HepG2 (cell line): Measurements from ENCODE around the gene PAXX. TPM values are rescaled to one million over a fixed set of nuclear protein-coding genes. Genes with fewer than 3 reads are reported as not detected.

ENCODE experiments used
- ATAC-seq: fragments of 200-7000 bp; cut with Tn5 transposase; 3 replicates; pipeline ENCODE4 v1.9.1; 2020; ENCODE audit warnings: mild to moderate bottlenecking, moderate library complexity
- BruUV-seq: library from RNA; stranded (reverse); fragments of 400-500 nt; replicated peaks from 2 replicates; lab custom pipeline; 2021; lab: Mats Ljungman, UMichigan
- CTCF ChIA-PET: fragments of 300-600 bp; formaldehyde crosslinking; extraction: SDS; loops from one replicate; lab custom pipeline; 2021; ENCODE audit warnings: low total read pairs, inconsistent platforms, low intra/inter-chr PET ratio; lab: Yijun Ruan, JAX
- POLR2A ChIA-PET: fragments of 350-600 bp; sonication (Branson Sonifier 250); formaldehyde crosslinking; loops from one replicate; lab custom pipeline; 2020; ENCODE audit warnings: antibody characterized with exemption, inconsistent platforms; lab: Yijun Ruan, JAX
- DNase-seq: peaks from one replicate; pipeline ENCODE4 v3.0.0-alpha.2; 2015; ENCODE audit warnings: low spot score
- FAIRE-seq: peaks from 3 replicates; lab custom pipeline; 2011; peaks lifted over from hg19 to GRCh38; lab: Jason Lieb, UNC
- H2AFZ ChIP-seq: one replicate; pipeline ENCODE4 v1.6.1; 2011; ENCODE audit warnings: low read length, inconsistent platforms
- H3K27ac ChIP-seq: fragments of 300-600 bp; 3 replicates; pipeline ENCODE4 v1.8.0; 2011; ENCODE audit warnings: mixed run types, mild to moderate bottlenecking, mixed read lengths, low read length, inconsistent platforms; ENCODE audit not compliant: insufficient read depth; ENCODE audit errors: extremely low read length
- H3K27me3 ChIP-seq, 2 experiments: fragments of 200-600 bp in 1 of 2; 2 replicates in 1 of 2; 3 replicates in 1 of 2; pipeline versions ENCODE4 v1.6.0 to v1.8.0; 2011; ENCODE audit warnings: low read length in 2 of 2, mild to moderate bottlenecking in 2 of 2, moderate library complexity in 2 of 2, inconsistent platforms in 1 of 2; ENCODE audit not compliant: insufficient read depth in 2 of 2, control insufficient read depth in 1 of 2
- H3K36me3 ChIP-seq, 2 experiments: fragments of 200-600 bp in 1 of 2; replicated peaks in 1 of 2; 2 replicates in 1 of 2; 3 replicates in 1 of 2; pipeline versions ENCODE4 v1.5.1 to v1.8.0; 2011; ENCODE audit warnings: low read length in 2 of 2, inconsistent platforms in 1 of 2; ENCODE audit not compliant: insufficient read depth in 2 of 2, control insufficient read depth in 1 of 2
- H3K4me1 ChIP-seq: 2 replicates; pipeline ENCODE4 v1.5.1; 2012; ENCODE audit warnings: low read length, inconsistent platforms; ENCODE audit not compliant: insufficient read depth
- H3K4me2 ChIP-seq: 2 replicates; pipeline ENCODE4 v1.6.0; 2011; ENCODE audit warnings: low read depth, low read length, inconsistent platforms
- H3K4me3 ChIP-seq, 3 experiments: fragments of 200-600 bp in 1 of 3; sonication (generic), shearing (Covaris generic) in 1 of 3; replicated peaks in 1 of 3; 2 replicates each; pipeline ENCODE4 v1.5.1; 2011 to 2016; ENCODE audit warnings: low read length in 3 of 3, inconsistent platforms in 2 of 3, low read depth in 2 of 3, mild to moderate bottlenecking in 2 of 3, control low read depth in 1 of 3, mixed read lengths in 1 of 3; ENCODE audit not compliant: insufficient read depth in 1 of 3
- H3K79me2 ChIP-seq: one replicate; pipeline ENCODE4 v1.6.1; 2011; ENCODE audit warnings: low read length, inconsistent platforms; ENCODE audit not compliant: insufficient read depth
- H3K9ac ChIP-seq: 2 replicates; pipeline ENCODE4 v1.6.0; 2011; ENCODE audit warnings: mild to moderate bottlenecking, low read depth, low read length, inconsistent platforms; ENCODE audit not compliant: insufficient read depth
- H3K9me3 ChIP-seq: 2 replicates; pipeline ENCODE4 v1.5.1; 2012; ENCODE audit warnings: mild to moderate bottlenecking, low read length
- H4K20me1 ChIP-seq: 2 replicates; pipeline ENCODE4 v1.6.0; 2011; ENCODE audit warnings: inconsistent platforms, mild to moderate bottlenecking, low read length, moderate library complexity; ENCODE audit not compliant: insufficient read depth
- AGO2 ChIP-seq: fragments of 200-400 bp; formaldehyde crosslinking; optimal IDR thresholded peaks from 2 replicates; pipeline ENCODE3; 2017; ENCODE audit warnings: mild to moderate bottlenecking, low read depth, low read length, moderate library complexity
- ATAD3A ChIP-seq: sonication (generic); formaldehyde crosslinking; IDR thresholded peaks from 2 replicates; pipeline ENCODE4 v1.4.0; 2020; ENCODE audit warnings: missing genetic modification reagents
- GTF2F1 ChIP-seq: fragments of 150-350 bp; IDR thresholded peaks from 2 replicates; pipeline ENCODE4 v1.6.1; 2014; ENCODE audit warnings: low read length
- HMG20B ChIP-seq: conservative IDR thresholded peaks from 2 replicates; pipeline ENCODE4 v1.6.1; 2016; ENCODE audit warnings: missing genetic modification reagents, missing compliant biosample characterization
- HOXA5 ChIP-seq: sonication (generic); formaldehyde crosslinking; IDR thresholded peaks from 2 replicates; pipeline ENCODE4 v1.4.0; 2020; ENCODE audit warnings: missing genetic modification reagents
- ISX ChIP-seq: sonication (generic); formaldehyde crosslinking; conservative IDR thresholded peaks from 2 replicates; pipeline ENCODE4 v1.5.0; 2020; ENCODE audit warnings: missing genetic modification reagents
- KAT7 ChIP-seq: IDR thresholded peaks from 2 replicates; pipeline ENCODE4 v1.6.1; 2018; ENCODE audit warnings: borderline replicate concordance, missing compliant biosample characterization
- KDM5A ChIP-seq: fragments of 200-600 bp; sonication (generic); IDR thresholded peaks from 2 replicates; pipeline ENCODE4 v1.7.0; 2018; ENCODE audit warnings: antibody characterized with exemption, mild to moderate bottlenecking, low read length, borderline replicate concordance
- KLF13 ChIP-seq: sonication (generic); formaldehyde crosslinking; IDR thresholded peaks from 2 replicates; pipeline ENCODE4 v1.4.0; 2020; ENCODE audit warnings: mild to moderate bottlenecking, missing genetic modification reagents
- RFXAP ChIP-seq: sonication (generic); formaldehyde crosslinking; IDR thresholded peaks from 2 replicates; pipeline ENCODE4 v1.4.0; 2020; ENCODE audit warnings: missing genetic modification reagents, borderline replicate concordance
- SP4 ChIP-seq: sonication (generic); formaldehyde crosslinking; IDR thresholded peaks from 2 replicates; pipeline ENCODE4 v1.8.1; 2023; ENCODE audit warnings: mild to moderate bottlenecking, missing genetic modification reagents
- TOE1 ChIP-seq: sonication (generic); formaldehyde crosslinking; IDR thresholded peaks from 2 replicates; pipeline ENCODE4 v1.4.0; 2020; ENCODE audit warnings: mild to moderate bottlenecking, missing genetic modification reagents
- ZFX ChIP-seq: sonication (generic); formaldehyde crosslinking; IDR thresholded peaks from 2 replicates; pipeline ENCODE4 v1.4.0; 2020; ENCODE audit warnings: mild to moderate bottlenecking, low read depth, missing genetic modification reagents, moderate library complexity
- ZNF30 ChIP-seq: sonication (generic); formaldehyde crosslinking; IDR thresholded peaks from 2 replicates; pipeline ENCODE4 v1.5.0; 2020; ENCODE audit warnings: mild to moderate bottlenecking, missing genetic modification reagents
- ZNF337 ChIP-seq: sonication (generic); formaldehyde crosslinking; IDR thresholded peaks from 2 replicates; pipeline ENCODE4 v1.5.1; 2020; ENCODE audit warnings: missing genetic modification reagents, low read depth, mild to moderate bottlenecking, borderline replicate concordance
- ZNF441 ChIP-seq: sonication (generic); formaldehyde crosslinking; IDR thresholded peaks from 2 replicates; pipeline ENCODE4 v1.7.0; 2021; ENCODE audit warnings: missing genetic modification reagents, borderline replicate concordance
- ZNF615 ChIP-seq: sonication (generic); formaldehyde crosslinking; IDR thresholded peaks from 2 replicates; pipeline ENCODE4 v1.5.0; 2020; ENCODE audit warnings: mild to moderate bottlenecking, missing genetic modification reagents, borderline replicate concordance
- ZNF672 ChIP-seq: sonication (generic); formaldehyde crosslinking; IDR thresholded peaks from 2 replicates; pipeline ENCODE4 v1.8.1; 2022; ENCODE audit warnings: missing genetic modification reagents
- ZNF709 ChIP-seq: sonication (generic); formaldehyde crosslinking; IDR thresholded peaks from 2 replicates; pipeline ENCODE4 v1.5.0; 2020; ENCODE audit warnings: mild to moderate bottlenecking, missing genetic modification reagents
- ZNF850 ChIP-seq: sonication (generic); formaldehyde crosslinking; conservative IDR thresholded peaks from 2 replicates; pipeline ENCODE4 v1.9.0; 2021; ENCODE audit warnings: mild to moderate bottlenecking, missing genetic modification reagents
- ZSCAN25 ChIP-seq: sonication (generic); formaldehyde crosslinking; IDR thresholded peaks from 2 replicates; pipeline ENCODE4 v1.8.0; 2022; ENCODE audit warnings: mild to moderate bottlenecking, missing genetic modification reagents
- WGBS: methylation state at CpG from one replicate; pipeline ENCODE4 v1.1.6; 2017; ENCODE audit warnings: low lambda C conversion rate; 5-methylcytosine and 5-hydroxymethylcytosine counted together
- in situ Hi-C: cut with HindIII; loops from 2 replicates; pipeline ENCODE4 v1.10.0; 2017; ENCODE audit warnings: low pct_unique_long_range_greater_than_20kb; ENCODE audit not compliant: extremely low pct_ligation_motif_present
- intact Hi-C: fragments of 100-400 bp; cut with micrococcal nuclease; formaldehyde crosslinking; loops from one replicate; pipeline ENCODE4 v1.10.0; 2022; ENCODE audit not compliant: unreplicated experiment
- polyA plus RNA-seq, 8 experiments: library from polyadenylated mRNA; depleted of rRNA in 3 of 8; stranded (reverse) in 7 of 8; unstranded in 1 of 8; fragments of >200 nt; fragmentation: Illumina TruSeq in 4 of 8; extraction: Trizol in 4 of 8; gene quantifications; 2 replicates each; pipeline versions ENCODE4 v1.2.1 to v1.2.3, GENCODE V29; 2011 to 2016; ENCODE audit warnings: low read depth in 4 of 8, missing spikeins in 1 of 8, mixed read lengths in 1 of 8; ENCODE audit not compliant: insufficient read depth in 1 of 8
- total RNA-seq, 5 experiments: library from RNA; depleted of rRNA; stranded (reverse); fragments of >200 nt; fragmentation: Illumina TruSeq; extraction: Trizol; gene quantifications; 2 replicates each; pipeline ENCODE4 v1.2.3, GENCODE V29; 2016; ENCODE audit warnings: low read depth in 1 of 5
- TF ChIP-seq, protein P1 (sequence below): IDR thresholded peaks from 2 replicates; pipeline ENCODE4 v1.6.1; 2016; ENCODE audit warnings: missing compliant biosample characterization, missing genetic modification reagents, borderline replicate concordance
- TF ChIP-seq, protein P2 (sequence below): sonication (generic); formaldehyde crosslinking; conservative IDR thresholded peaks from 2 replicates; pipeline ENCODE4 v1.8.0; 2022; ENCODE audit warnings: low read depth, missing genetic modification reagents
- TF ChIP-seq, protein P3 (sequence below): sonication (generic); formaldehyde crosslinking; IDR thresholded peaks from 2 replicates; pipeline ENCODE4 v1.5.0; 2020; ENCODE audit warnings: missing genetic modification reagents

PAXX gene
- total and polyA plus RNA-seq, 2 of the 13 experiments (the other 11 are each of a cell fraction or from before 2014, with no cell fraction given), result 14.0 to 31.9 TPM

DNA sequence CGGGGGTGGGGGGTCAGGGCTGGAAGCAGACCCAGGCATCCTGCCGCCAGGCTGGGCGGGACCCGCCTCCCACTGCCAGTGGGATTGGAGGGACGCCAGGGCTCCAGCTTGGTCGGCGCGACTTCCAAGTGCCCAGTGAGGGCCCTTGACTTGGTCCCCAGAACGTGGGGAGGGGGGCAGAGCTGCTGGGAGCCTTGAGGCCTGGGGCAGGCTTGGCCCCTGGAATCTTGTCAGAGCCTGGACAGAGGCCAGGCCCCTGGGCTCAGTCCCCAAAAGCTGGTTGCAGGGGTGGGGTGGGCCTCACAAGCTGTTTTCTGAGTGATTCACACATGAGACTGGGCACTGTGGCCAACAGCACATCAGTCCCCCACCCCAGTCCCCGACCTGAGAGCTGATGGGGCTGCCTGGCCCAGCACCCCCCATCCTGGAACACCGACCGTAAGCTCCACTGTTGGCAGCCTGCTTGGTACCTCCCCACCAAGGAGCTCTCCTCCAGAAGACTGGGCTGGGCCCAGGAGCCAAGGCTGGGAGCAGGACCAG lies 3.6 kb downstream of the PAXX start:
- POLR2A ChIA-PET, result interaction anchor here (1.0 to 1.8 kb wide), 6 partner anchors 26 to 197 kb away, joined by 3 to 8 read pairs (median 4); partner anchors contain the start of genes C8G and FBXW5
- peak overlapping the region; percentile 56; the same call in 1 of the 2 replicates for H3K9ac ChIP-seq
- TF ChIP-seq ZNF615 (no peak), HMG20B (CRISPR knock-in tag) (no peak), GTF2F1 (no peak), ZNF441 (CRISPR knock-in tag) (no peak), ATAD3A (no peak), AGO2 (peak; percentile 1), ISX (CRISPR knock-in tag) (no peak), KLF13 (CRISPR knock-in tag) (no peak), KDM5A (no peak), ZNF850 (CRISPR knock-in tag) (no peak), ZNF30 (CRISPR knock-in tag) (no peak), ZSCAN25 (CRISPR knock-in tag) (no peak), RFXAP (no peak), KAT7 (no peak), ZFX (CRISPR knock-in tag) (0 out of 2 replicates have a peak, but pooled peaks have one; percentile 2), ZNF672 (CRISPR knock-in tag) (no peak), ZNF709 (CRISPR knock-in tag) (no peak), HOXA5 (CRISPR knock-in tag) (no peak), TOE1 (CRISPR knock-in tag) (no peak), SP4 (no peak), ZNF337 (no peak)
- TF ChIP-seq, protein P1, sequence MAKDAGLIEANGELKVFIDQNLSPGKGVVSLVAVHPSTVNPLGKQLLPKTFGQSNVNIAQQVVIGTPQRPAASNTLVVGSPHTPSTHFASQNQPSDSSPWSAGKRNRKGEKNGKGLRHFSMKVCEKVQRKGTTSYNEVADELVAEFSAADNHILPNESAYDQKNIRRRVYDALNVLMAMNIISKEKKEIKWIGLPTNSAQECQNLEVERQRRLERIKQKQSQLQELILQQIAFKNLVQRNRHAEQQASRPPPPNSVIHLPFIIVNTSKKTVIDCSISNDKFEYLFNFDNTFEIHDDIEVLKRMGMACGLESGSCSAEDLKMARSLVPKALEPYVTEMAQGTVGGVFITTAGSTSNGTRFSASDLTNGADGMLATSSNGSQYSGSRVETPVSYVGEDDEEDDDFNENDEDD, result no peak
- TF ChIP-seq, protein P2, sequence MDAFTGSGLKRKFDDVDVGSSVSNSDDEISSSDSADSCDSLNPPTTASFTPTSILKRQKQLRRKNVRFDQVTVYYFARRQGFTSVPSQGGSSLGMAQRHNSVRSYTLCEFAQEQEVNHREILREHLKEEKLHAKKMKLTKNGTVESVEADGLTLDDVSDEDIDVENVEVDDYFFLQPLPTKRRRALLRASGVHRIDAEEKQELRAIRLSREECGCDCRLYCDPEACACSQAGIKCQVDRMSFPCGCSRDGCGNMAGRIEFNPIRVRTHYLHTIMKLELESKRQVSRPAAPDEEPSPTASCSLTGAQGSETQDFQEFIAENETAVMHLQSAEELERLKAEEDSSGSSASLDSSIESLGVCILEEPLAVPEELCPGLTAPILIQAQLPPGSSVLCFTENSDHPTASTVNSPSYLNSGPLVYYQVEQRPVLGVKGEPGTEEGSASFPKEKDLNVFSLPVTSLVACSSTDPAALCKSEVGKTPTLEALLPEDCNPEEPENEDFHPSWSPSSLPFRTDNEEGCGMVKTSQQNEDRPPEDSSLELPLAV (CRISPR knock-in tag), result no peak
- TF ChIP-seq, protein P3, sequence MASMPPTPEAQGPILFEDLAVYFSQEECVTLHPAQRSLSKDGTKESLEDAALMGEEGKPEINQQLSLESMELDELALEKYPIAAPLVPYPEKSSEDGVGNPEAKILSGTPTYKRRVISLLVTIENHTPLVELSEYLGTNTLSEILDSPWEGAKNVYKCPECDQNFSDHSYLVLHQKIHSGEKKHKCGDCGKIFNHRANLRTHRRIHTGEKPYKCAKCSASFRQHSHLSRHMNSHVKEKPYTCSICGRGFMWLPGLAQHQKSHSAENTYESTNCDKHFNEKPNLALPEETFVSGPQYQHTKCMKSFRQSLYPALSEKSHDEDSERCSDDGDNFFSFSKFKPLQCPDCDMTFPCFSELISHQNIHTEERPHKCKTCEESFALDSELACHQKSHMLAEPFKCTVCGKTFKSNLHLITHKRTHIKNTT (CRISPR knock-in tag), result no peak

More for the DNA sequence above, 3.6 kb downstream of the PAXX start:
- no peaks in the 10 kb centered on the region for H3K36me3 ChIP-seq
- no TSS peak for BruUV-seq
- peaks cover 5% of the 10 kb centered on the region for H3K79me2 ChIP-seq
- no peak overlapping the region for H3K27ac ChIP-seq
- FAIRE-seq, result no peak
- WGBS, result 44% methylated on average over 3 of the region's 12 CpGs
- in situ Hi-C loops (no loop called here), intact Hi-C loops (no loop called here)
- no peak for DNase-seq
- H2AFZ ChIP-seq, result no peak overlapping the region
- CTCF ChIA-PET, result no interaction called here
- no peaks in the 10 kb centered on the region for H3K27me3 ChIP-seq
- H3K4me2 ChIP-seq, result peak overlapping the region; percentile 99
- H3K4me3 ChIP-seq, result peak overlapping the region; percentile 58 to 75 (median 63); a peak in 4 of 6 replicates
- H4K20me1 ChIP-seq, result no peaks in the 10 kb centered on the region
- no peaks in the 10 kb centered on the region for H3K9me3 ChIP-seq
- ATAC-seq, result no peak
- peaks cover 65% of the 10 kb centered on the region for H3K4me1 ChIP-seq
